Heart left ventricle (tissue), 16 donors: Measurements from ENCODE around the gene NANOS2. TPM values are rescaled to one million over a fixed set of nuclear protein-coding genes. Genes with fewer than 3 reads are reported as not detected.

ENCODE experiments used
- ATAC-seq, 4 donors: fragments of 200-7000 bp; cut with Tn5 transposase; one replicate each; pipeline ENCODE4 v1.9.1; 2020 to 2022; ENCODE audit warnings: moderate library complexity in 4 of 4, mild to moderate bottlenecking in 3 of 4, moderate number of reproducible peaks in 1 of 4
- DNase-seq, 5 donors: peaks; one replicate each; pipeline ENCODE4 v3.0.0-alpha.2; 2020
- H3K27ac ChIP-seq, 12 donors: fragments of 200-600 bp; sonication (generic) in 4 of 12; one replicate each; pipeline versions ENCODE4 v1.5.0 to v1.8.0; 2016 to 2022; ENCODE audit warnings: mild to moderate bottlenecking in 2 of 12
- H3K27me3 ChIP-seq, 9 donors: fragments of 200-600 bp; sonication (generic) in 2 of 9; one replicate each; pipeline versions ENCODE4 v1.5.1 to v1.8.0; 2016 to 2022; ENCODE audit warnings: mild to moderate bottlenecking in 3 of 9
- H3K36me3 ChIP-seq, 9 donors: fragments of 200-600 bp; sonication (generic) in 2 of 9; one replicate each; pipeline versions ENCODE4 v1.5.0 to v1.8.0; 2018 to 2022; ENCODE audit warnings: mild to moderate bottlenecking in 2 of 9
- H3K4me1 ChIP-seq, 12 donors: fragments of 200-600 bp; sonication (generic) in 4 of 12; one replicate each; pipeline versions ENCODE4 v1.5.0 to v1.8.0; 2016 to 2022; ENCODE audit warnings: mild to moderate bottlenecking in 3 of 12
- H3K4me3 ChIP-seq, 12 donors: fragments of 200-600 bp; sonication (generic) in 4 of 12; one replicate each; pipeline versions ENCODE4 v1.5.0 to v1.8.0; 2017 to 2022; ENCODE audit warnings: mild to moderate bottlenecking in 9 of 12, moderate library complexity in 4 of 12
- H3K9me3 ChIP-seq, 12 donors: fragments of 200-600 bp; sonication (generic) in 4 of 12; one replicate each; pipeline versions ENCODE4 v1.5.0 to v1.8.0; 2016 to 2022; ENCODE audit warnings: mild to moderate bottlenecking in 1 of 12
- POLR2A ChIP-seq, 2 donors: fragments of 450-650 bp; IDR thresholded peaks; one replicate each; pipeline ENCODE4 v1.6.1; 2017; ENCODE audit warnings: antibody characterized with exemption in 2 of 2, mild to moderate bottlenecking in 2 of 2, moderate library complexity in 2 of 2
- WGBS, 4 donors: extraction: QIAGEN DNeasy Blood & Tissue Kit in 2 of 4; methylation state at CpG; one replicate each; pipeline versions ENCODE4 v1.1.5 to v1.1.7; 2013 to 2018; 5-methylcytosine and 5-hydroxymethylcytosine counted together
- intact Hi-C, 10 donors: fragments of 100-400 bp; cut with DNase I; formaldehyde crosslinking; loops; one replicate each; pipeline versions ENCODE4 v1.11.1 to v1.14.2; 2022
- polyA plus RNA-seq, 2 donors: library from polyadenylated mRNA; stranded (reverse); fragments of 200-250 nt; gene quantifications; one replicate each; pipeline ENCODE4 v1.2.3, GENCODE V29; 2013
- total RNA-seq, 9 donors: library from RNA; depleted of rRNA in 2 of 9; stranded (reverse); fragments of >200 nt in 2 of 9; fragmentation: NEBNext Ultra II Directional in 3 of 9; extraction: Animal tissue kit (Norgen Biotek cat#: 25700) in 3 of 9; gene quantifications; one replicate each; pipeline versions ENCODE4 v1.1.0 to v1.2.4, GENCODE V29; 2016 to 2023
- TF ChIP-seq, protein P1 (sequence below), 12 donors: fragments of 200-600 bp; sonication (generic) in 4 of 12; IDR thresholded peaks; one replicate each; pipeline versions ENCODE4 v1.5.0 to v1.8.0; 2018 to 2022; ENCODE audit warnings: antibody characterized with exemption in 12 of 12, mild to moderate bottlenecking in 5 of 12
- donor health status: ischemic (EF 13 %, LVEDD 7.1; RV severe dilation, severe dysfunction).
- donor health status: healthy with polysubstance abuse.
- donor health status: DM: no; HTN: yes; CAD: no.
- donor health status: DM: no; HTN: no; CAD: no.
- donor health status: ischemic (EF 25% LVEDD 6.9; RV normal size, moderate dysfunction).
- donor health status: ischemic (EF 25% LVEDD 5.7; RV mildly dilated, moderate dysfunction).
- donor health status: healthy.
- donor health status: DM: yes; HTN: yes; CAD: no.
- donor health status: ischemic (EF 35%, LVEDD 5.7; RV mildly dilated, moderate dysfunction).
- donor health status: nonischemic (EF 11% LVEDD 7.7; RV severe dilation, severe dysfunction).
- donor health status: DM: yes; HTN: yes; CAD: no.
- donor health status: PGD.
- donor health status: ischemic (EF 29% LVEDD 5.4; RV normal size, mild dysfunction).
- donor health status: nonischemic (EF 23%, LVEDD 6.1; RV moderate dilation, normal function).

The NANOS2 gene
- total and polyA plus RNA-seq, 11 donors = not detected

DNA sequence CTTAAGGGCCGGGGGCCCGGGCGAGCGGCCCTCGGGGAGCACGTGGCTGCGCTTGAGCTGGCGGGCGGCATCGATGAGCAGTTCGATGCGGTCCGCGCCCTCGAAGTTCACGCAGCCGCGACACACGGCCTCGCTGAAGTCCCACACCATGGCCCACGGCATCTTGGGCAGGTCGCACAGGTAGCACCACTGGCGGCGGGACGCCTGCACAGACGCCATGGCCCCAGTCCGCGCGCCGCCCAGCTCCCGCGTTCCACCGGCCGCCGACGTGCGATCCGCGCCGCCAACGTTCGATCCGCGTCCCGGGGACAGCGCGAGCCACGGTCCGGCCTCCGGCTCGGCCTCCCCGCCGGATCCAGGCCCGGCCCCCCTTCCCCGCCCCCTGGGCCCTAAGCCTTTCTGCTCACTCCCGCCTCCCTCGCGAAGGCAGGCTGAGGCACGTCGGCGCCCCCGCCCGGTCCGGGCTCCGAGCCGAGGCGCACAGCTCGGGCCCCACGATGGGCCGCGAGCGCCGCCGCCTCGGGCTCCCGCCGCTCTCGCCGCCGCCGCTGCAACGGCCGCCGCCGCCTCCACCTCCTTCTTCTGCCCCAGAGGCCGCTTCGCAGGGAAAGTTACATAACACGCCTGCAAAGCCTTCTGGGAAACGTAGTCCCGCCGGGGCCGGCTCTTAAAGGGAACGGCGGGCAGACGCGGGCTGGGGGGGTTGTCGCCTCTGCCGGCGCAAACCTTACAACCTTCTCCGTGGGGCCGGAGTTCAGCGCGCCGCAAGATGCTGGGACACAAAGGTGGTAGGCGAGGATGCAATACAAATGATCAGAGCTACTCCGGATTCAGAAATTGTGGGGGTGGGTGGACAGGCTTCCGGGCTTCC, 28.8 kb downstream of the NANOS2 start, which contains the start of gene IRF2BP1:
IRF2BP1 (minus strand) TSS at position 586 of the 871 bp plus-strand sequence; CDS start at position 219, 367 bp downstream.
- intact Hi-C loops = loop anchor here in 3 of 10 donors (1.0 to 2.0 kb wide), 2 partner anchors 17 to 22 kb away; partner anchors contain the start of genes SYMPK (in 3 of the 3) and MYPOP (in 2 of the 3)
- Histone ChIP-seq H3K4me3 (peak within 1 kb of the TSS; percentile 52 to 93 (median 80)), H3K4me1 (peaks cover 11 to 50% (median 33%) of the 10 kb centered on the region in 12 donors), H3K9me3 (no peaks in the 10 kb centered on the region), H3K27me3 (no peaks in the 10 kb centered on the region), H3K27ac (peak within 1 kb of the TSS; percentile 75 to 95 (median 92)), H3K36me3 (peaks cover 0 to 19% (median 10%) of the 10 kb centered on the region in 9 donors)
- ATAC-seq (peak; percentile 84 to 94 (median 86)), DNase-seq (peak; percentile 93 to 95 (median 94))
- WGBS, 4 donors = 1 to 2% (median 1%) methylated on average over 41 to 107 of the region's 107 CpGs
- peak in 1 of 2 donors; percentile 72 for TF ChIP-seq POLR2A (IDR thresholded peaks at IDR 0.05)
- TF ChIP-seq, protein P1, sequence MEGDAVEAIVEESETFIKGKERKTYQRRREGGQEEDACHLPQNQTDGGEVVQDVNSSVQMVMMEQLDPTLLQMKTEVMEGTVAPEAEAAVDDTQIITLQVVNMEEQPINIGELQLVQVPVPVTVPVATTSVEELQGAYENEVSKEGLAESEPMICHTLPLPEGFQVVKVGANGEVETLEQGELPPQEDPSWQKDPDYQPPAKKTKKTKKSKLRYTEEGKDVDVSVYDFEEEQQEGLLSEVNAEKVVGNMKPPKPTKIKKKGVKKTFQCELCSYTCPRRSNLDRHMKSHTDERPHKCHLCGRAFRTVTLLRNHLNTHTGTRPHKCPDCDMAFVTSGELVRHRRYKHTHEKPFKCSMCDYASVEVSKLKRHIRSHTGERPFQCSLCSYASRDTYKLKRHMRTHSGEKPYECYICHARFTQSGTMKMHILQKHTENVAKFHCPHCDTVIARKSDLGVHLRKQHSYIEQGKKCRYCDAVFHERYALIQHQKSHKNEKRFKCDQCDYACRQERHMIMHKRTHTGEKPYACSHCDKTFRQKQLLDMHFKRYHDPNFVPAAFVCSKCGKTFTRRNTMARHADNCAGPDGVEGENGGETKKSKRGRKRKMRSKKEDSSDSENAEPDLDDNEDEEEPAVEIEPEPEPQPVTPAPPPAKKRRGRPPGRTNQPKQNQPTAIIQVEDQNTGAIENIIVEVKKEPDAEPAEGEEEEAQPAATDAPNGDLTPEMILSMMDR (IDR thresholded peaks at IDR 0.05) = no peak

DNA sequence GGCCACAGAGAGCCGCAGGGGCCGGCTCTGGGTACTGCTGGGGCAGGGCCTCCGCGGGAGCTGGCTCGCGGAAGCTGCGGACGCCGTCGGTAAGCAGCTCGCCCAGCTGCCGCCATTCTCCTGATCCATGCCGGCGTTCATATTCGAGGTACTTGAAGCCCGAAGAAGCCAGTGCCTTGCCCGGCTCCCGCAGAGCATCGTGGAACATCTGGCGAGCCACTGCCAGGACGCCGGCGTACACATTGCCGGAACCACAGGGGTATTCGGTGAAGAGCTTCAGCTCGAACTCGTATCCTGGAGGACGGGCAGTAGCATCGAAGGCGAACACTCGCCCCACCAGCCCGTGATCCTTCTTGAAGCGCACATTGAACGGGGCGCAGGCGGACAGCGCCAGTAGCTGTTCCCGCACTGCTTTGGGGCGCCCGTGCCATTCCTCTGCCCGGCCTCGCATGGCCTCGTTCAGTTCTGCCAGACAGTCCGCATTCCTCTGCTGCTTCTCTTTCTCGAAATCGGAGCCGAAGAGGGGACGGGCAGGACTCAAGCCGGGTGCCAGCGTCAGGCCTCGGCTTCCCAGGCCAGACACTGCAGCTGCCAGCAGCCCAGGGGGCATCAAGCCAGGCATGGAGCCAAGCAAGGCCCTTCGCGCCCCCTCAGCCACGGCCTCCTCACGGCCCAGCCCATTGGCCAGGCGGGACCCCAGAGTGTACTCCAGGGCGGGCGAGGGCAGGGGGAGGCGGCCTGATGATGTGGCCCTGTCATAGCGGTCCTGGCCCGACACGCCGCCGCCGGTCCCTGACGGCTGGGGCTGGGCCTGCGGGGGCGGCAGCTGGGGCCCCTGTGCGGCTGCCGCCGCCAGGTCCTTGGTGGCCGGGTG, 29.7 kb downstream of the NANOS2 start:
- H3K36me3 ChIP-seq = peaks cover 0 to 13% (median 6%) of the 10 kb centered on the region in 9 donors
- no peaks in the 10 kb centered on the region for H3K27me3 ChIP-seq
- H3K9me3 ChIP-seq = no peaks in the 10 kb centered on the region
- H3K4me1 ChIP-seq = peaks cover 11 to 50% (median 33%) of the 10 kb centered on the region in 12 donors
- no peak for TF ChIP-seq POLR2A (IDR thresholded peaks at IDR 0.05)
- TF ChIP-seq, protein P1 (IDR thresholded peaks at IDR 0.05) = no peak
- ATAC-seq = peak in 1 of 4 donors; percentile 4
- intact Hi-C loops = loop anchor here in 3 of 10 donors (5.0 kb wide), 1 partner anchor 68 kb away; the partner anchor contains the start of gene RSPH6A (in 3 of the 3)
- H3K27ac ChIP-seq = peak overlapping the region in 11 of 12 donors; percentile 89 to 95 (median 93)
- peak overlapping the region; percentile 52 to 93 (median 80) for H3K4me3 ChIP-seq
- WGBS, 4 donors = 58 to 61% (median 59%) methylated on average over 45 to 72 of the region's 72 CpGs
- peak in 3 of 5 donors; percentile 22 to 36 (median 34) for DNase-seq

DNA sequence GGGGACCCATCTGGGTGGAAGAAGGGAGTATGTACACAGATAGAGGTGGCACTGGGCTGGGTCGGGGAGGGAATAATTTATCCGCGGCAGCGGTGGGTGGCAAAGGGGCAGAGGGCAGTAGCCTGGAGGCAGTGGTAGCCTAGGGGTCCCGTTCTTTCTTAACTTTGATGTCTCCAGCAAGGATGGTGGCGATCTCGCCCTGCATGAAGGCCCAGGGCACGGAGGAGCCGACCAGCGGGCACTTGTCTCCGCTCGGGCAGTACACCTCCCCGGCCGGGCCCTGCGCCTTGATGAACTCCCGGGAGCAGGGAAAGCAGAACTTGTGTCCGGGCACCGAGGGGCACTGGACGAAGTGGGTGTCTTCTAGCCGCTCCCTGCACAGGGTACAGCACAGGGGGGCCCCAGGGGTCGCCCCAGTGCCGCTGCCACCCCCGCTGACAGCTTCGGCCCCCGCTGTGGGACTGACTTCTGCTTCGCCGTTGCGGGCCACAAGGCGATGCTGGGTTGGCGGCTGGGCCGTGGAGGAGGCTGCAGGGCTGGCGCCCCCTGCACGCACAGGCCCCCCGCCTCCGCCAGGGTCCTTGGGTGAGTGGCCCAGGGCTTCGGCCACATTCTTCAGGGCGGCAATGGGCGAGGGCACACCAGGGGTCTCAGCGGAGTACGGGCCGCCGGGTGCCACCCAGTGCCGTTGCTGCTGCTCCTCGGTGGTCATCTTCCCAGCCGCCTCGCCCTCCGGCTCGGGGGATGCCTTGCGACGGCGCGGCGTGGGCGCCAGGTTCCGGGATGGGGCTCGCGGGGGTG, 30.5 kb downstream of the NANOS2 start:
- no peaks in the 10 kb centered on the region for H3K9me3 ChIP-seq
- peaks cover 0 to 13% (median 5%) of the 10 kb centered on the region in 9 donors for H3K36me3 ChIP-seq
- H3K4me3 ChIP-seq = peak overlapping the region in 4 of 12 donors; percentile 9 to 73 (median 10)
- H3K4me1 ChIP-seq = peaks cover 11 to 50% (median 33%) of the 10 kb centered on the region in 12 donors
- H3K27me3 ChIP-seq = no peaks in the 10 kb centered on the region
- intact Hi-C loops = loop anchor here in 5 of 10 donors (1.0 to 5.0 kb wide), 2 partner anchors 20 to 67 kb away; partner anchors contain the start of genes RSPH6A (in 3 of the 5) and FOXA3 (in 2 of the 5)
- no peak for TF ChIP-seq POLR2A (IDR thresholded peaks at IDR 0.05)
- TF ChIP-seq, protein P1 (IDR thresholded peaks at IDR 0.05) = no peak
- H3K27ac ChIP-seq = no peak overlapping the region
- 90 to 94% (median 92%) methylated on average over 33 to 57 of the region's 57 CpGs for WGBS, 4 donors
- ATAC-seq (no peak), DNase-seq (peak in 2 of 5 donors; percentile 36 to 38)
